ENCODE data around the gene ADAT3.

- TF ChIP-seq ZNF350 (tag by site-specific recombination; IDR thresholded peaks at IDR 0.05), result no peak
- TF ChIP-seq CTCF (tag by site-specific recombination; IDR thresholded peaks at IDR 0.05), result no peak
- TF ChIP-seq MEIS1 (CRISPR knock-in tag; IDR thresholded peaks at IDR 0.05; ENCODE audit: borderline replicate concordance), result no peak
- TF ChIP-seq ZBTB11 (tag by site-specific recombination; conservative IDR thresholded peaks at IDR 0.05; ENCODE audit: low read depth), result no peak
- TF ChIP-seq REST (tag by site-specific recombination; IDR thresholded peaks at IDR 0.05), result no peak
- no peak for TF ChIP-seq TCF7L2 (IDR thresholded peaks at IDR 0.05; ENCODE audit: borderline replicate concordance, low read depth, low read length)
- no peak for TF ChIP-seq PBX3 (CRISPR knock-in tag; IDR thresholded peaks at IDR 0.05)
- TF ChIP-seq ZNF549 (tag by site-specific recombination; IDR thresholded peaks at IDR 0.05), result no peak
- no peak for TF ChIP-seq ZNF701 (tag by site-specific recombination; IDR thresholded peaks at IDR 0.05)
- no peak for TF ChIP-seq MZF1 (tag by site-specific recombination; IDR thresholded peaks at IDR 0.05; ENCODE audit: borderline replicate concordance)
- TF ChIP-seq ZSCAN5A (tag by site-specific recombination; IDR thresholded peaks at IDR 0.05), result no peak
- TF ChIP-seq ATF2 (tag by site-specific recombination; IDR thresholded peaks at IDR 0.05; ENCODE audit: low read depth), result no peak
- no peak for TF ChIP-seq ZNF548 (tag by site-specific recombination; IDR thresholded peaks at IDR 0.05)
- no peak for TF ChIP-seq ZSCAN16 (tag by site-specific recombination; IDR thresholded peaks at IDR 0.05)
Observed at GRCh38 chr19:1923319-1923718, 18.1 kb downstream of the ADAT3 start.
